GM21717 (cell line): ENCODE results near the gene HDAC11.
"Not testable (repeated sequence)": the region's sequence is repeated elsewhere in the genome, so short reads cannot be mapped to it uniquely, and the experiment has no call there.

ENCODE experiments used
- ATAC-seq: cut with Tn5 transposase; IDR thresholded peaks from one replicate; pipeline ENCODE4 v1.9.1; 2021; ENCODE audit warnings: mild to moderate bottlenecking, moderate library complexity; ENCODE audit not compliant: unreplicated experiment

HDAC11 gene, protein sequence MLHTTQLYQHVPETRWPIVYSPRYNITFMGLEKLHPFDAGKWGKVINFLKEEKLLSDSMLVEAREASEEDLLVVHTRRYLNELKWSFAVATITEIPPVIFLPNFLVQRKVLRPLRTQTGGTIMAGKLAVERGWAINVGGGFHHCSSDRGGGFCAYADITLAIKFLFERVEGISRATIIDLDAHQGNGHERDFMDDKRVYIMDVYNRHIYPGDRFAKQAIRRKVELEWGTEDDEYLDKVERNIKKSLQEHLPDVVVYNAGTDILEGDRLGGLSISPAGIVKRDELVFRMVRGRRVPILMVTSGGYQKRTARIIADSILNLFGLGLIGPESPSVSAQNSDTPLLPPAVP

DNA sequence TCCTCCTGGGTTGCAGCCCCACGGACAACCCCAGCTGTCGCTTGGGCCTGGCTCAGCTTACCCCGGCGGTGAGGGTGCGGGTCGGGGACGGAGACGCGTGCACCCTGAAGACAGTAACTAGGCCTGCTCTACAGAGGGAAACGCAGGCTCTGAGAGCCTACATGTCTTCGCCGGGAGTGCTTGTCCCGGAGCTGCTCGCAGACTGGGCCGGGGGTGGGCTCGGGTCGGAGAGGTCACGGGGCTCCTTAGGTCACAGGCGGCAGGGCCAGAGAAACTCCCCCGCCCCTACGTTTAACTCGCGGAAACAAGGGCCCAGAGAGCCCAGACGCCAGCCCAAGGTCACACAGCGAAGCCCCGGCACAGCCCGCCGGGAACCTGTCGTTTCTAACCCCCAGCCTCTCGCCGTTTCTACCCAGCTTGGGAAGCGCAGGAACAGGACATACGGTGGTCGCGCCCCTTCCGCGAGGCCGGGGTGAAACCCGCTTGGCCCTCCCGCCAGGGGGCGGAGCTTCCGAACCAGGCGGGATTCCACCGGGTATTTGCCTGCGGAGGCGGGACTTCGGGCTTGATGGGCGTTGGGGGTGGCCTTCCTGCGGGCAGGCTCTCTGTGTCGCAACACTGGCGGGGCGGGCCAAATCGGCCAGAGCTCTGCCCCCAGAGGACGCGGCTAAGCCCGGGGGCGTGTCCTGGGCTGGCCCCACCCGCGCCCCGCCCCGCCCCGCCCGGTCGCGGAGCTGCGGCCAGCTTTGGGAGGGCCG, at the start of gene HDAC11:
HDAC11 (plus strand) TSS at position 725 of the 758 bp plus-strand sequence. CDS start 42 bp downstream, outside the sequence.
- ATAC-seq, result peak; percentile 97

DNA sequence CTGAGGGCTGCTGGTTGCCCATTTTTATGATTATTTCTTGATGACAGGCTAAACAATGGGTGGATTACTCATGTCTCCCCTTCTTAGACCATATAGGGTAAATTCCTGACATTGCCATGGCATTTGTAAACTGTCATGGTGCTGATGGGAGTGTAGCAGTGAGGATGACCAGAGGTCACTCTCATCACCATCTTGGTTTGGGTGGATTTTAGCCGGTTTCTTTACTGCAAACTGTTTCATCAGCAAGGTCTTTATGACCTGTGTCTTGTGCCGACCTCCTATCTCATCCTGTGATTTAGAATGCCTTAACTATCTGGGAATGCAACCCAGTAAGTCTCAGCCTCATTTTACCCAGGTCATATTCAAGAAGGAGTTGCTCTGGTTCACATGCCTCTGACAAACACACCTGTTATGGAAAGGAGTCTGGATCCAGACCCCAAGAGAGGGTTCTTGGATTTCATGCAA, 49.7 kb upstream of the HDAC11 start:
- not testable (repeated sequence) for ATAC-seq

DNA sequence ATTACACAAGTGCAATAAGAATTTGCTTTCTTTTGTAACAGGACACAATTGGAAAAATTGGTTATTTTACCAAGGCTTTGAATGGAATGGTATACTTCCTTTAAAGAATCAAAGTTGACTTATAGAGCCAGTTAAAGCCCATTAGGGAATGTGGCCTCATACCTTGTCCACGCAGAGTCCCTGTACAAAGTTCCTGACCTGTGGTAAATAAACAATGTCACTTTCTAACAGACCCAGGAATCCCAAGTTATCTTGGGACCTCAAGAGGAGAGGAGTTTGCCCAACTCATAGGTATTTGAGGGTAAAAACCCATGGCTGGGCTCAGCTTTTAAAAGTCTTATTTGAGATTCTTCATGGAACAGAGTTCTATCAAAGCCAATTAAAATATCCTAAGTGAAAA, 48.0 kb upstream of the HDAC11 start:
- ATAC-seq, result no peak

DNA sequence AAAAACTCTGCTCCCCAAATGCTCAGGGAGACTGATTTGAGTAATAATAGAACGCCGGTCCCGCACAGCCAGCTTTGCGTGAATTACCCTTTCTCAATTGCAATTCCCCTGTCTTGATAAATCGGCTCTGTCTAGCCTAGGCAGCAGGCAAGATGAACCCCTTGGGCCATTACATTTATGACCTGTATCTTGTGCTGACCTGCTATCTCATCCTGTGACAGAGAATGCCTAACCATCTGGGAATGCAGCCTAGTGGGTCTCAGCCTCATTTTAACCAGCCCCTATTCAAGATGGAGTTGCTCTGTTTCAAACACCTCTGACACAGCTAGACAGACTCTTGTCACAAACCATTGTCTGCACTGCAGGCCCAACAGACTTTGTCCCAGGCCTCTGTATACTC, 46.2 kb upstream of the HDAC11 start:
- no peak for ATAC-seq

DNA sequence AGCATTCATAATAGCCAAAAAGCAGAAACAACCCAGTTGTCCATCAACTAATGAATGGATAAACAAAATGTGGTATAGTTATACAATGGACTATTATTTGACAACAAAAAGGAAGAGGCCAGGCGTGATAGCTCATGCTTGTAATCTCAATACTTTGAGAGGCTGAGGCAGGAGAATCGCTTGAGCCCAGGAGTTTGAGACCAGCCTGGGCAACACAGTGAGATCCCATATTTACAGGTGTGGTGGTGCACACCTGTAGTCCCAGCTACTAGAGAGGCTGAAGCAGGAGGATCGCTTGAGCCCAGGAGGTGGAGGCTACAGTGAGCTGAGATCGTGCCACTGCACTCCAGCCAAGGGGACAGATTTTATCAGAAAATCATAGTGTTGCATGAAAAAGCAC, 43.9 kb upstream of the HDAC11 start:
- not testable (repeated sequence) for ATAC-seq

DNA sequence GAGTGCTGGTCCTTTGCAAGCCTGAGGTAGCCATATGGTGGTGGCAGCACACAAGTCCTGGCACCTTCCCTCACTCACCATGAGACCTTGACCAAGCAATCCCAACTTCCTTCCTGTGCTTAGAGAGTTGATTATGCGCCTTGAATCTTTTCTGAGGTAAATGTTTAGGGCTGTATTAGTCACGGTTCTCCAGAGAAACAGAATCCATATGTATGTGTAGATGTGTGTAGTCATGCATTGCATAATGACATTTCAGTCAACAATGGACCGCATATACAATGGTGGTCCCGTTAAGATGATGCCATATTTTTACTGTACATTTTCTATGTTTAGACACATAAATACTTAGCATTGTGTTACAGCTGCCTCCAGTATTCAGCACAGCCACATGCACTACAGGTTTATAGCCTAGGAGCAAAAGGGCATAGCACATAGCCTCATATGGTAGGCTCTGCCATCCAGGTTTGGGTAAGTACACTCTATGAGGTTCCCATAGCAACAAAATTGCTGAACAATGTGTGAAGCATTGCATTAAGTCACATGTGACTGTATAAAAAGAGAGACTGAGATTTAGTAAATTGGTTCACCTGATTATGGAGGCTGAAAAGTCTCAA, 39.8 kb upstream of the HDAC11 start:
- no peak for ATAC-seq

DNA sequence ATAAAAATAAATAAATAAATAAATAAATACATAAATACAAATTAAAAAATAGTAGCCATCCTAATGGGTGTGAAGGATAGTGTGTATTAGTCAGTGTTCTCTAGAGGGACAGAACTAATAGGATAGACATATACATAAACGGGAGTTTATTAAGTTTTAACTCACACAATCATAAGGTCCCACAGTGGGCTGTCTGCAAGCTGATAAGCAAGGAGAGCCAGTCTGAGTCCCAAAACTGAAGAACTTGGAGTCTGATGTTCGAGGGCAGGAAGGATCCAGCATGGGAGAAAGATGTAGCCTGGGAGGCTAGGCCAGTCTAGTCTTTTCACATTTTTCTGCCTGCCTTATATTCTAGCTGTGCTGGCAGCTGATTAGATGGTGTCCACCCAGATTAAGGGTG, 37.2 kb upstream of the HDAC11 start:
- not testable (repeated sequence) for ATAC-seq

DNA sequence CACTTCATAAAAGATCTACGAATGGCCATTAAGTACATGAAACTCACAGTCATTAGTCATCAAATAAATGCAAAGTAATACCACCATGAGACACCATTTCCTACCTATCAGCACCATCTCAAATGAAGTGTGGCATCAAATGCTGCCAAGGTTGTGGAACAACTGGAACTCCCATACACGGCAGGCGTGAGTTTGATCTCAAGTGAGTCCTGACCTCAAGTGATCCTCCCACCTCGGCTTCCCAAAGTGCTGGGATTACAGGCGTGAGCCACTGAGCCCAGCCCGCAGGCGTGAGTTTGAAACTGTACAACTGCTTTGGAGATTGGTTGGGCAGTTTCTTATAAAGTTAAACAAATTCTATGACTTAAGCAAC, 28.8 kb upstream of the HDAC11 start:
- peak; percentile 5 for ATAC-seq

DNA sequence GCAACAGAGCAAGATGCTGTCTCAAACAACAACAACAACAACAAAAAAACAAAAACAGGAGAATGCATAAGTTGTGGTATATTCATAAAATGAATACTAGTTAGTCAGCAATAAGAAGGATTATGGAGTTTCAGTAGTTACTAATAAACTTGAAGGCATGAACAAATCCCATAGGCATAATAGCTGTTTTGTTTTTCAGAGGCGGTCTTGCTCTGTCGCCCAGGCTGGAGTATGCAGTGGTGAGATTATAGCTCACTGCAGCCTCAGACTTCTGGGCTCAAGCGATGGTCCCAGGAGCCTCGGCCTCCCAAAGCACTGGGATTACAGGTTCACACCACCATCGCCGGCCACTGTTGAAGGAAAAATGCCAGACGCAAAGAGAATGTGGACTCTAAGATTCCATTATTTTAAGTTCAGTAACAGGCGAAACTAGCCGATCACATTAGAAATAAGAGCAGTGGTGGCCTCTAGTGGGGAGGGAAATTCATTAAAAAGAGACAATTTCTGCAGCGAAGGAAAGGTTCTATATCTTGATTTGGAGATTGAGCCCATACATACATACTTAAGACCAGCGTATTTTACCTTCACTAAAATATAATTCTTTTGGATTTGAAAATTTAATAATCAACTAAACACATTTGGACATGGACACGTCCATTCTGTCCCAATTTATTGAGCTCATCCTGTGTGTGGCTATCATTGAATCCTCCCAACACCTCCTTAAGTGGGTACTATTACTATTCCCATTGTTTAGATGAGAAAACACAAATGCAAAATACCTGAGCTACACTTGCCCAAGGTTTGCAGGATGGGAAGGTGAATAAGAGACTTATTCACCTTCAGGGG, 27.4 kb upstream of the HDAC11 start:
- no peak for ATAC-seq

DNA sequence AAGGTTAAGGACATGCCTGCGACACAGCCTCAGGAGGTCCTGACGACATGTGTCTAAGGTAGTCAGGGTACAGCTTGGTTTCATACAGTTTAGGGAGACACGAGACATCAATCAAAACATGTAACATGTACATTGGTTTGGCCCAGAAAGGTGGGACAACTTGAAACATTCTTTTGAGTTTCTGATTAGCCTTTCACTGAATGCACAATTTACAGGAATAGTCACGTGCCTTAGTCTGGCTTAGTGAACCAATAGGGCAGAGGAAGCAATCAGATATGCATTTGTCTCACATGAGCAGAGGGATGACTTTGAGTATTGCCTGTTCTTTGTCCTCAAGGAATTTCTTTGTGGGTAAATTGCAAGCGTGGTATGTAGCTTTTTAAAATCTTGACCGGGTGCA, 24.5 kb upstream of the HDAC11 start:
- no peak for ATAC-seq

DNA sequence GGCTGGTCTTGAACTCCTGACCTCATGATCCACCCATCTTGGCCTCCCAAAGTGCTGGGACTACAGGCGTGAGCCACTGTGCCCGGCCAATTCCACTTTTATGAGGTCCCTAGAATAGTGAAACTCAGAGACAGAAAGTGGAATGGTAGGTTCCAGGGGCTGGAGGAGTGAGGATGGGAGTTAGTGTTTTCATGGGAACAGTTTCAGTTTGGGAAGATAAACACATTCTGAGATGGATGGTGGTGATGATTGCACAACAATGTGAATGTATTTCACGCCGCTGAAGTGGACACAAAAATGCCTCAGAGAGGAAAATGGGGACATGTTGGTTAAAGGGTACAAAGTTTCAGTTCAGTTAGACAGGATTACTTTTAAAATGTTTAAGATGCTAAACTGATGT, 22.5 kb upstream of the HDAC11 start:
- no peak for ATAC-seq

DNA sequence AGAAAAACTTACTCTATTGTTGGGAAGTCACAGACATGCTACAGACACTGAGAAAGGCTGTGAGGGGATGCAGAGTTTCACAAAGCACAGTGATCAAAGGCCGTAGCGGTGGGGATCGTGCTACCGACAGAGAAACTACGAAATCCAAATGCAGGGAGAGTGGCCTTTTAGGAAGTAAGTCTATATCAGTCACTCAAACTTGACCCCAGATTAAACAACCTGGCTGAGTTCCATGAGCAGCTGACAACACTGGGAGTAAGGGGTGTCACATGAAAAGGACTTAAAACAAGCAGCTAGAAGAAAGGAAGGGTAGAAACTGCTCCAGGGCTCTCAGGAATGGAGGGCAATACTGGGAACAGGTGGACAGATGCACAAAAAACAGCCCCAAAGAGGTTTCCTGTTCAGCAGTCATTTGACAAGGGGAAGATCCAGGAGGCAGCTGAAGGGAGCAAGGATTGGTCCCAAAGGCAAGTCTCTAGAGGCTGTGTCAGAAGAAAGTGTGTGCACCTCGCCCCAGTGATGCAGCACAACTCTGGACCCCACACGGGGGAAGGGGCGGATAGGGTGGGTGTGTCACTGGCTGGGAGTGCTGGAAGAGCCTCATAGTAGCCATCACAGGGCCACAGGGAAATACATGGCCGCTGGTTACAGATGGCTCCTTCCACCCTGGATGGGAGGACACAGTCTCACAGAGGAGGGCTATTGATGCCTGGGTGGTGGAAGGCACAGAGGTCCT, 20.3 kb upstream of the HDAC11 start:
- no peak for ATAC-seq

DNA sequence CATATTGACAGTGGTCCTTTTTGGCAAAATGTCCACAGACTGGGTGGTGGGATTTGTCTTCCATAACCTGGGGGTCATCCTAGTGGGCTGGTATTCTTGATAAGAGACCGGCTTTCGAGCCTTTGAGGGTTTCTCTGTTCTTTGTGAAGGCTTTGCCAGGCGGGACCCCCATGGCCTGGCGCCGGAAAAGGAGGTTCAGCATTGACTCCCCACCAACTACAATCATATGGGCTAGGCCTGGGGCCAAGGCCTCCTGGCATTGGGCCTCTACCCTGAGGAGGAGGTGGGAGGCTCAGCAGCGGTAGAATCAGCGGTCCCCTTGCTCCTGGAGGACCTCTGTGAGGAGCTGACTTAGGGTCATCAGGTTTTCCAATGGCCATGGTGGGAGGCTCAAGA, 19.8 kb upstream of the HDAC11 start:
- no peak for ATAC-seq

DNA sequence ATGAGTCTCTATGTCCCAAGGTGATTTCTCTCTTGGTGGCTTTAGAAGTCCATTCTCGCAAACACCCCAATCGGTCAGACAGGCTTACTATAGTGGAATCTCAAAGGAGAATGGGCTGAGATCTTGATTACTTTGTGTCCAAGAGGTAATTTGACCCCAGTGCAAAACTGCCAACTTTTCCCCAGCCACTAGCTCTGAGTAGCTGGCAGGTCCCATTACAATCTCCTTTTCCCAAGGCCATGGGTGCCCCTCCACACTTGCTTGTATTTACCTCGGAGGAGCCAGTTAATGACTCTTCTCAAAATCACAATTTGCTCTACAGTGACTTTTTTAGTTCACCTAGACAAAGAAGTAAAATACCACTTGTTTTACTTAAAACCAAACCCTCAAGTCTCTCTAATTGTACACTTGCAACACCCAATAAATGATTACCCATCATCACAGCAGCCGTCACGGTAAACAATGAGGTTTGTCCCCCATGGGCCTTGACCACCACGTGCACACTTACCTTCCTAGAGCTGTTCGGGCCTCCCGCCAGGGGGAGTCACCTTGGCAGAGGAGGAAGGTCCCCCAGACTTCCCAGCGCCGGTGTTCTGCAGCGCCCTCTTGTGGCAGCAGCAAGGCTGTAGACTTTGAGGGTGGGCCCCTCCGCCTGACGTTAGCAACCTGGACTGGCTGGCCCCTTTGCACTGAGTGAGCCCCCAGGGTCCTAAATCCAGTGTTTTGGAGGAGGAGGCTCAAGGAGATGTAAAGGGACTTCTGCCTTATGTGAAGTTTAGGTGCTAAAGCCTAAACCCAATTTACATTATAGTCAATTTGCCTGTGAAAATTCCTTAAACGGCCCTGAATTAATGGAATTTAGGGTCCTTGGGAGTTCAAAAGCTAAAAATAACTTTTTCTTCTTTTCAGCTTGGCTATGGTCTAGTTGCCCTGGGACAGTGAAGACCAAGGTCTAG, 18.7 kb upstream of the HDAC11 start:
- no peak for ATAC-seq

DNA sequence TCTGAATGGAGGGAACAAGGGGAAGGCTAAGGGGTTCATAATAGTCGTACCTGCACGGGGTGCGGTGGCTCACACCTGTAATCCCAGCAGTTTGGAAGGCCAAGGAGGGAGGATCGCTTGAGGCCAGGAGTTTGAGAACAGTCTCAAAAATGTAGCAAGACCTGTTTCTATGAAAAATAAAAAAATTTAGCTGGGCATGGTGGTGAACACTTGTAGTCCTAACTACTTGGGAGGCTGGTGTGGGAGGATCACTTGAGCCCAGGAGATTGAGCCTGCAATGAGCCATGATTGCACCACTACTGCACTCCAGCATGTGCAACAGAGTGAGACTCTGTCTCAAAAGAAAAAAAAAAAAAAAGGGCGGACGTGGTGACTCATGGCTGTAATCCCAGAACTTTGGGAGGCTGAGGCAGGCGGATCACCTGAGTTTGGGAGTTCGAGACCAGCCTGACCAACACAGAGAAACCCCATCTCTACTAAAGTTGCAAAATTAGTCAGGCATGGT, 17.9 kb upstream of the HDAC11 start:
- no peak for ATAC-seq

DNA sequence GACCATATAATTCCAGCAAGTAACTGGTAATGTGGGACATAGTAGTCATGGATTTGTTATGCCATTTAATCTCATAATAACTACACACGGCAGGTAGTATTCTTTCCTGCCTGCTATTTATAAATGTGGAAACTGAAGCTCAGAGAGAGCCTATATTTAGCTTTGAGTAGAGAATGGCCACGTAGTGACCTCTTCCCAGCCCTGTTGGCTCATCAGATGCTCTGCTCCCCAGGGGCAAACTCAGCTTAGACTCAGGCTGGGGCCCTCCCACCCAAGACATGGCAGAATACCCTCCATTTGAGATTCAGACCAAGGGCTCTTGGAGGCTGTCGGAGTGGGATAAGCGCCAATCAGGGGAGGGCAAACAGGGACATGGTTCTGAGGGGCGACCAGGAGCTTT, 17.3 kb upstream of the HDAC11 start:
- ATAC-seq, result no peak

DNA sequence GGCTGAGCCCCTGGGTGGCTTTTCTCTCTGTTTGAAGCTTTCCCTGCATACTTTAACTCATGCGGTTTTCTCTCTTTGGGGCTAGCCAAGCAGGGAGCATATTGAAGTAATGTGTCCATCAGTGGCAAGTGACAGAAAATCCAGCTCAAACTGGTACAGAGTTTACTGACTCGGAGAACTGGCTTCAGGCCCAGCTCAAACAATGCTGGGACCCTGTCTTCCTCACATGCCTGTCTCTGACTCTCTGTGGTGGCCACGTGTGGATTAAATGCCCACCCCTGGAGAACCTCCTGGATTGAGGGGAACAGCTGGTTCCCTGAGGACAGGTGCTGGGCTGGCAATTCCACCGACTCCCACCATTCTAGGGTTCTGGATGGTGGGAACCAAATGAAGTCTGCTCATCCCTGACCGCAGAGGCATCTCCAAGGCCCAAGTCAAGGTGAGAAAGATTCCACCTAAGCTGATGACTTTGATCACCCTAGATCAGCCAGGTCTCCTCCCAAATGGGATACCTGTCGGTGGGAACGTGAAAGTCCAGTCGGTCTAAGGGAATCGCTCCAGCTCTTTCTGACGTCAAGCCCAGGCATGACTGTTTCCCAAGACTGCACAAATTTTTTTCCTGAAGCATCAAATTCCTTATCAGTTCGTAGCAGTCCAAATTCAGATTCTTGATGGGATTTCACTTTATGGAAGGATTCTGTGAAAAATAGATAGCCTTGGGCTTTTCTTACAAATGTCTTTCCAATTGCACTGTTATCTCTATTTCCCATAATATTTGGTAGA, 16.3 kb upstream of the HDAC11 start:
- no peak for ATAC-seq

DNA sequence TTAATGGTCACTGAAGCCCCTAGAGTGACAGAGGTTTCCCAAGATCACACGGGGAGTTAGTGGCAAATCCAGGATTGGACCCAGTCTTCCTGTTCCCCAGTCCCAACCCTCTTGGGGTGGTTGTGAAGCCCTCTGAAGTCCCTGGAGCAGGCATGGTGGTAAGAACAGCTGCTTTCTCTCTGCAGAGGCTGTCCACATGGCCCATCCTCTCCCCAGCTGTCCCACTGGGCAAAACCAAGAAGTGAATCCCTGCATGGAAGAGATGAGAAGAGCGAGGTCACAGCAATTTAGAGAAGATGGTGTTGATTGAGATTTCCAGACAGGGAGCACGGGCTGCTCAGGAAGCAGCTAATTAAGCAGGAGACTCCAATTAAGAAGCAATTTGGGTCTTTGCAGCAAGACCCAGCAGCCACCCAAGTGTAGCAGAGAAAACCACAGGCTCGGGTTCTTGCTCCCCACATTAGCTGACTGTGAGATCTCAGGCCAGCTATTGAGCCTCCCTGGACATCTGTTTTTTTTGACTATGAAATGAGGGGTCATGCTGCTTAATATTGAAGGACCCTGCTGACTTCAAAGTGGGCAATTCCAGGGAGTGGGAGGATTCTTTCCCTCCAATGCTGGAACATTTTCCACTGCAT, 14.8 kb upstream of the HDAC11 start:
- ATAC-seq, result no peak
